Right renal cortex interstitium (tissue), 3 donors: ENCODE results near the gene ARX. TPM values are rescaled to one million over a fixed set of nuclear protein-coding genes. Genes with fewer than 3 reads are reported as not detected.

Experiments
- DNase-seq, 3 donors: peaks; one replicate each; pipeline ENCODE4 v3.0.0-alpha.2; 2013; ENCODE audit warnings: low read depth in 3 of 3, low spot score in 2 of 3
- polyA plus RNA-seq, 3 donors: library from polyadenylated mRNA; unstranded; fragments of 120-200 nt; gene quantifications; one replicate each; pipeline ENCODE4 v1.2.1, GENCODE V29; 2013; ENCODE audit not compliant: insufficient read length in 3 of 3

The ARX gene
- polyA plus RNA-seq, 3 donors, result not detected

GRCh38 chrX:25002661-25003020 is 13.1 kb downstream of the ARX start:
- no peak for DNase-seq

GRCh38 chrX:25001808-25002660 is 13.7 kb downstream of the ARX start:
- DNase-seq, result no peak

DNA sequence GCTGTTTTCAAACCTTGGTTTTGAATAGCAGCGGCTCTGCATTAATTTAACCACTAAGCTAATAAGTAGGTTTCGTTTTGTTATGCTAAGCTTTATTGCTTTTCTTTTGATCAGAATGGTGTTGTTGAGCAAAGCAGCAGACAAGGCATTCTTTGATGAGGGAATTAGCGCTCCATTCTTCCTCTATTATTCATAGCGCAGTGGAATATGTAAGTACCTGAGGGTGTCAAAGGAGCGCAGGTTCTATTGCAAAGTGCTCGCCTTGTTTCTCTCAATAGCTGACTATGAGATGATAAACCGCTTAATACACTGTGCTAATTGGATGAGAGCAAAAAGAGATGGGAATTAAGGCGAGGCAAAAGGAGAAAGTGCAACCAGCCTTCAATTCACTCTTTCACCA is 16.3 kb downstream of the ARX start:
- DNase-seq, result no peak

DNA sequence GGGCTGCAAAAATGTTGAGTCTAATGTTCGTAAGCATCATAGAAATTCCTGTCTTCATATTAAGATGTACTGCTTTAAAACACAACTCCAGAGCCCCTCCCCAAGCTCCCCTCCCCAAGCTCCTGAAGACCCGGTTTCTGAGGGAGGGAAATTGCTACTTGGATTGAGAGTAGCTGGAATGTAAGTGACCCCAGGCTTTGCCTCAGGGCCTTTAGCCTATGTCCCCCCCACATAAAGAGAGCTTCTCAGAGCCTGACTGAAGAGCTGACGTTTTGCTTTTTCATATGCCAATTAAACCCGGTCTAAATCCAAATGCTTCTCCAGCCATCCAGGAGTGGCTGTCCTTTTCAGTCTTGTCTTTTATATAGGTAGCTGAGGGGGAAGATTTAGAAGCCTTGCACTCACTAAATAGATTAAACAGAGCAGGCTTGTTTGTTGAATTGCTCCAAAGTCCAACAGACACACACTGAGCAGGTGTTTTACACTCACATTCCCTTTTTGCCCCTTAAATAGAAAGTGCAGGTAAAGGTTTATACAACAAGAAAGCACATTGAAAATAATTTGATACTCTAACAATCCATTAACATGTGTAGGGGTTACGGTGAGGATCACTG is 19.6 kb downstream of the ARX start:
- DNase-seq, result no peak

DNA sequence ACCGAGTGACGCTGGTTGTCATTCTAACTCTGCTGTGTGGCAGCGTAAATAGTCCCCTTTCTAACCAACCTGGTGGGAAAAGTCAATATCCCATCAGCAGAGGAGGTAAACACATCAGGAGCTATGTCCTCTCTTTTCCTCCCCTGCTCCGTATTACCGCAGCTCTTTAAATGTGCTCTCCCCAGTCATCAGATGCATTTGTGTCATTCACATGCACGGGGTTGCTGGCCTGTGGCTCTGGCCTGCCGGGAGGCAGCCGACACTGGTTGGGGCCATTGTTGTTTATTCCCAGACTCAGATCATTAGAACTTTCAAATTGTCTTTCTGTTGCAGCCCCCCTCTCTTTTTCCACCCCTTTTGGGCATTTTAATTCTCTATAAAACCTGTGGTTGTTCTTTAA is 21.9 kb downstream of the ARX start:
- DNase-seq, result no peak

- DNase-seq, result no peak
These were observed 25.2 kb downstream of the ARX start for GRCh38 chrX:24990535-24990934.

- no peak for DNase-seq
These were observed 27.5 kb downstream of the ARX start for GRCh38 chrX:24988314-24988713.

DNA sequence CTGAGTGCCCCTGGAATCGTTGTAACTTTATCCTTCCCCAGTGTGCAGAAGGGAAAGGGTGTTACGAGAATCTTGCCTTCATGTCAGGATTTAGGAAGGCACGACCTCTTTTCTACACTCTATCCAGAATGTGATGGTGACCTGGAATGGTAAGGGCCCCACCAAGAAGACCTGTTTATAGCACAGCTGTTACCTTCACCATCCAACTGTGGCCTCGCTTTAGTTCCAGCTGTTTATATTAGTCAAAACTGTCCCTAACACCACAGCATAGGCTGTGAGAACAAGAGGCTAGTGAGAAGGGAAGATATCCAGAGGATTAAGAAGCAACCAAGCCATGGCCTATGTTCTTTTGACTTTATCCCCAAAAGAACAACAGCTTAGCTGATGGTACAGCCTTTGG is 28.0 kb downstream of the ARX start:
- DNase-seq, result no peak

DNA sequence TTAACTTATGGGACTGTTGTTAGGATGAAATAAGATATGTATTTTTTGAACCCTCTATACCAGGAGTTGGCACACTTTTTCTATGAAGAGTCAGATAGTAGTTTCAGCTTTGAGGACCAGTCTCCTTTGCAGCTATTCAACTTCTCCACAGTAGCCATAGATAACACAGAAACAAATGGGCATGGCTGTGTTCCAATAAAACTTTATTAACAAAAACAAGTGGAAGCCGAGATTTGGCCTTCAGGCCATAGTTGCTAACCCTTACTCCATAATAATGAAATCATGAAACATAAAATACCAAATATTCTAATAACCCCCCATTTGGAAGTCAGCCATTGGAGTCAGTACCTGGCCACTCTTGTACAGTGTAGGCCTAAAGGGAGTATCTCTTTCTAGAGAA is 30.6 kb downstream of the ARX start:
- no peak for DNase-seq

- DNase-seq, result no peak
These were observed 31.8 kb downstream of the ARX start for GRCh38 chrX:24983931-24984330.

GRCh38 chrX:24982306-24982965 is 33.3 kb downstream of the ARX start:
- DNase-seq, result no peak

- DNase-seq, result no peak
These were observed 34.7 kb downstream of the ARX start for GRCh38 chrX:24981030-24981429.

- DNase-seq, result no peak
These were observed 36.7 kb downstream of the ARX start for GRCh38 chrX:24979081-24979480.

GRCh38 chrX:24969812-24970211 is 46.0 kb downstream of the ARX start:
- no peak for DNase-seq

DNA sequence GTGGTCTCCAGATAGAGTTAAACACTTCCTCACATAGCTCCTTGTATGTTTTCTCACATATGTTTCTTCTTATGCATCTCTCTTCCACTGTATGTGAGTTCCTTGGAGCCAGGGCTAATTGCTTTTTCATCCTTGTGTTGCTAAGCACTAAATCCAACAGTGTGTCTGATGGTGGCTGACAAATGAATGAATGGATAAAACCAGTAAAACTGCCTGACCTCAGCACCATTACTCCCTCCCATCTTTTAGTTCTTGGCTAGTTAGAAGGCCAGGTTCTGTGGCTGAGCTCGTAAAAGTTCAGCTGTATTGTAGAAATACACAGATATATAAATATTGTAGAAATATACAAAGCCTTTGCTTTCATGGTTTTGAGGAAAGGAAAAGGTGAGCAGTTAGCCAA is 50.4 kb downstream of the ARX start:
- DNase-seq, result no peak

GRCh38 chrX:24963823-24964222 is 51.9 kb downstream of the ARX start:
- DNase-seq, result no peak

DNA sequence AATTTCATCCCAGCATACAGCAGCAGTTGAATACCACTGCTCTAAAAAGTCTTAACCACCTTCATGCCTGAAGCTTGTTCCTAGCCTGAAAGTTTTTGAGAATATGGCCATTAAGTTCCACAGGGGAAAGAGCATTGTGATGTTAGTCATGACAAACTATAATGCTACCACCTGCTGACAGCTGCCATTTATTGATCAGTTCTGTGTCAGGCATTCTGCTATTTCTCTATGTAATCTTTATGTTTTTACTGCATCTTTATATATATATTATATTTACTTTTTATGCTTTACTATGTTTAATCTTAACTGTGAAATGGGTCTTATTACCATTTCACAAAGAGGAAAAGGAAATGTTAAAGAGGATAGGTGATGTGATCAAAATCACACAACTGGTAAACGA is 54.0 kb downstream of the ARX start:
- DNase-seq, result no peak

DNA sequence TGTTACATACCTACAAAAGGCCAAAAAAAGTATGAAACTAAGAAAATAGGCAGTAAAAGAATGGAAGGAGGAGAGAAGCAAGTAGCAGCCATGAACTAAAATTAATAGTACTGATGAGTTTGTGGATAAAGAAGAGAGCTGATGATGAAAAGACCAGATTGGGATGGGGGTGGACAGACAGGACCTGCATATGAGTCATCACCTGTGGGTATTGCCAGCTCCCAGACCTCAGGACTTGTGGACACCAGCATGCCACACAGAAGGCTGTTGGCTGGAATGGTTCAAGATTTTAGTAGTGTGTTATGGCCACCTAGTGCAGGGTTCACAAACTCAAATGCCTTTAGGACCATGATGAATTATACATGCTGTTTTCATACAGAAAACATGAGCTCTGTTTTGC is 58.9 kb downstream of the ARX start:
- DNase-seq, result no peak

GRCh38 chrX:24955372-24955930 is 60.3 kb downstream of the ARX start:
- no peak for DNase-seq

DNA sequence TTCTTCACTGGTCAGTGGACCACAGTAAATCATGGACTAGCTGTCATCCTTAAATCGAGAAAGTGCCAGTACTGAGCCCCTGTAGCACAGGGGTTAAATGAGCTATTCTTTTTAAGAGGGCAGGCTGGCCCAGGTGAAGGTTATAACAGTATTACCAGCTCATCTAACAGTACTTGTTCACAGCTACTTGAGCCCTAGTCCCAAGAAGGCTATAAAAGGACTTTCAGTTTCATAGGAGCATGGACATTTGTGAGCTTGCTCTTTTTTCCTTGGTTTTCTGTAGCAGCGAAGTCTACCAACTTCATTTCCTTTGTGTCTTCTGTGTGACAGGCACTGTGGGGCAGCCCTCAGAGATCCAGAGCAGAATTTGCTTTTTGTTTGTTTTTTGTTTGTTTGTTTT is 61.0 kb downstream of the ARX start:
- no peak for DNase-seq
